Measurements from ENCODE around the gene FAAH2.
"Not testable (repeated sequence)": the region's sequence is repeated elsewhere in the genome, so short reads cannot be mapped to it uniquely, and the experiment has no call there.

FAAH2 gene

DNA sequence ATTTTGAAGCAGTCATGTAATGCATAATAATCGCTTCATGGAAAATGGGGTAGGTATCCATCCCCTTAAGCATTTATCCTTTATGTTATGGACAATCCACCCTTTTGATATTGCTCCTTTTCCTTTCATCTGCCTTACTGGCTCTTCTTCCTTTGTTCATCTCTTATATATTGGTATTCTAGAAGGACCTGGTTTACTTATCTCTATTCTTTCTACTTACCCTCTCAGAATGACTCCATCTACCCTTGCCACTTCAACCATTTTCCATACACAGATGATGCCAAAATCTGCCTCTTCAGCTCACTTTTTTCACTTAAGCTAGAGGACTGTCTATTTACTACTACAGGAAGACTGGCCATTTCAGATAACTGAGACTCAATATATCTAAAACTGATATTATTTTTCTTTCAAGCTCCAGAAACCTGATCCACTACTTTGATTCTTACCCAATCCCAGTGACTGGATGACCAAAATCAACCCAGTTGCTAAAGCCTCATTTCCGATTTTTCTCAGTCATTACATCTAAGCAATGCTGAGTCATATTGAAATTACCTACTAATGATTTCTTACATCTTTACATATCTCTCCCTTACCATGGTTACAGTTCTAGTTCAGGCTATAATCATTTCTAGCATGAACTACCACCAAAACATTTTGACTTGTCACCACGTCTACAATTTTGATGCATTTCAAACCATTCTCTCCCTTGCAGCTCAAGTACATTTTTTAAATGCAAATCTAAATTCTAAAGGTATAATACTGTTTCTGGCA is 93.7 kb downstream of the FAAH2 start:
- DNase-seq, result no peak

DNA sequence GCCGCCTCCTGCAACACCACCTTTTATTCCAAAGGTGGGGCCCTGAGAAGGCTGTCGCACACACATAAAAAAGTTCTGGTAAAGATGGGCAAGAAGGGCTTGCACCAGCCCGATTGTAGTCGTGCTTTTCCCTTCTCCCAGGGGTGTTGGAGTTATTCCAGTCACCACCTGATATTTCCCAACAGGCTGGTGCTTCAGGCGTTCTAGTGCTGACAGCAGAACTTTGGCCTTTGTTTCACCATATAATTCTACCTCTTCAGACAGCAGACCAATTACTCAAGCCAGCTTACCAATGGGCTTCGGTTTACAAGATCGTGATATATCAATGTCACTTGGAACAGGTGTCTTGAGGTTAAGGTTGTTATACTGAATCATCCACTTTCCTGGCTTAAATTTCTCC is 107.7 kb downstream of the FAAH2 start:
- DNase-seq, result not testable (repeated sequence)

DNA sequence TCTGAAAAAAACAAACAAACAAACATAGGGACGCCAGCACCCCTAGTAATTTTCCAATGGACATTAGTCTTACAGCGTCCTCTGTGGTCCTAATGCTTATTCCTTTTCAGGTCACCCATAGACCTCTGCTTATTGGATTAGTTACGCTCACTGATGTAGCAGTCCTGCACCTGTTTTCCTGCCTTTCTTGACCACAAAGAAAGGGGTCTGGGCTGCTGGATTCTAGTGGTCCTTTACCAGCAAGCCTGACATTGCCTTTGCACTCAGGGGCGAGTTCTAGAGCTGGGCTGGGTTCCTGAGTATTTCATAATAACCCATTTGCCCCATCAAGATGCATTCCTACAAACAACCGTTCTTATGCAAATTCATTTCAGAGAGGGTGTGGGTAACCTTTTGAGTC is 116.7 kb downstream of the FAAH2 start:
- DNase-seq, result not testable (repeated sequence)

DNA sequence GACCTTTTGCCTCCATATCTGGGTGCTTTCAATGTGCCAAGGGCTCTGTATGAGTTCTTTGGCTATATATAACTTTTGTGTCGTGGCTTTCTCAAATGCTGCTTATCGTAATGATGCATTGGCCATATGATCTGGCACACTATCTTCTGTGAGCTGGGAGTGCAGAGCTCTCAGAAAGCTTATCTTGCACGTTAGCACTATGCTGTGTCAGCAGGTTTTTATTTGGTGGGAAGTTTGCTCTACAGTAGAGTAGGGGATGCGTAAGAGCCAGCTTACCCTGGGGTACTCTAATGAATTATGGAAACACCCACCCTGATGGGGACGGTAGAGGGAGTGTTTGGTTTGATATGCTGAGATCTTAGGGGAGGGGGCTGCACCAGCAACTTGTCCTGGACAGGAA is 119.6 kb downstream of the FAAH2 start:
- DNase-seq, result no peak

DNA sequence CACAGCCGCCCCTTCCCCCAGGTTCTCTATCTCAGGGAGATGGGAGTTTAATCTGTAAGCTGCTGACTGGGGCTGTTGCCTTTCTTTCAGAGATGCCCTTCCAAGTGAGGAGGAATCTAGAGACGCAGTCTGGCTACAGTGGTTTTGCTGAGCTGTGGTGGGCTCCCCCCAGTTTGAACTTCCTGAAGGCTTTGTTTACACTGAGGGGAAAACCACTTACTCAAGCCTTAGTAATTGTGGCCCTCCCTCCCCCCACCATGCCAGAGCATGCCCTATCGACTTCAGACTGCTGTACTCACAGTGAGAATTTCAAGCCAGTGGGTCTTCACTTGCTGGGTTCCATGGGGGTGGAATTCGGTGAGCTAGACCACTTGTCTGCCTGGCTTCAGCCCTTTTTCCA is 131.3 kb downstream of the FAAH2 start:
- DNase-seq, result no peak

DNA sequence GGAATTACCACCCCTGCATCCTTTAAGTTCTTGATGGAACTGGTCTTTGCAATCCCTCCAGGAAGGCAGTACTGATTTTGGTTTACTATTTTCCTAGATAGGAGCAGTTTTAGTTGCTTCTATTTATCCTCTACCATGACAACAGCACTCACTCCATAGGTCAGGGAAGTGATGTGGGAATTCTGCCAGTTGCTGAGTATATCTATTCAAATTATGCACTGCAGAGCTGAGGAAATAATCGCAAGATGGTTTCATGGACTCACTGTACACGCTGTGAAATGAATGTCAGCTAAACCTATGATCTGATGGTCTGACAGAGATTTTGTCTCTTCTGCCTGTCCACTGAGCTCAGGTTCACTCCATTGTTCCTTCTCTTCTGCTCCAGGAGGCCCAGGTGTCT is 135.8 kb downstream of the FAAH2 start:
- DNase-seq, result no peak

DNA sequence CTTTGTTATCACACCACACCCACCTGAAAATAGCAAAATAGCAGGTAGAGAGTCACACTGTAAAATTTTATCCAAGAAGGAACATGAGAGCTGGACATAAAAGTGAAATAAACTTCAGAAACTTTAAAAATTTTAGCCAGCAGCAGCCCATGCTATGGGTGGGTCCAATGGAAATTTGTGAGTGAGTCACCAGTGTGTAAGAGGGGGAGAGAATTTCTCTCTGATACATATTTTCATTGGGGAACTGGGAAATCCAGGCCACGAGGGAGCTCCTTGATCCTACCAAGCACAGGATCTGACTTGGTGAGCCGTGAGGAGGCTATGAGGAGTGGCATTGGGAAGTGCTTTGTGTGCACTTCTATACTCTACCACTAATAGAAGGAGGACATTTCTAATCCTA is 136.3 kb downstream of the FAAH2 start:
- no peak for DNase-seq

DNA sequence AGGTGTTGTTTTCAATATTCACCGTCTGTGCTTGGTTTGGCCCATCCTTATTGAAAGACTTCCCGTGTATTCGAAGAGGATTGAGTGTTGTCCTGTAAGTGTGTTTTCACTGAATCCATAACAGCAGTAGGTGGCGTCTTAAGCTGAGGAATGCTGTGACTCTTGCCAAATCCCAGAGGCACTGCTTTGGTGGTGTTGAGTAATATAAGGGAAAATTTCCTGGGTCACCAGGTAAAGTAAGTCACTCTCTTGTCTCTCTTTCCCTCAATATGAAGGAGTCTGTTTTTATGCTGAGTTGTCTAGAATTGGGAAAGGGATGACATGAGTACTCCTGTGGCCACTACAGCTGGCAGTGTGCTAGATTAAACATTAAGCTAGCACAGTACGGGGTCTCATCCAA is 158.6 kb downstream of the FAAH2 start:
- DNase-seq, result no peak

DNA sequence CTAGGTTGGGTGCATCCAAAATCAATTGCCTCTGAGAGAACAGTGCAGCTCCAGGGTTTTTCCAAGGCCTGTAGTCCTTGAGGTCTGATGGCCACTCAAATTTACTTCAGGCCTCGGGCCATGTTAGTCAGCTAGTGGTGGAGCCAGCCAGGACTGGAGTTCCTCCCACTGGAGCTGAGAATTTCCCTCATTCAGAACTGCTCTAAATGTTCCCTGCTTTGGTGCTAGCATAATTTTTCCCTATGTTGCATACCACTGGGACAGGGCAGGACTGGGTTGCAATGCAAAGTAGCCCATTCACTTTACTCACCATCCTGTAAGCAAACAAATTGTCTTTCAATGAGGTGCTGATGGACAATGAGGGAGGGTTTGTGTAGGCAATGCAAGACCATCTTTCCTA is 159.3 kb downstream of the FAAH2 start:
- DNase-seq, result no peak

DNA sequence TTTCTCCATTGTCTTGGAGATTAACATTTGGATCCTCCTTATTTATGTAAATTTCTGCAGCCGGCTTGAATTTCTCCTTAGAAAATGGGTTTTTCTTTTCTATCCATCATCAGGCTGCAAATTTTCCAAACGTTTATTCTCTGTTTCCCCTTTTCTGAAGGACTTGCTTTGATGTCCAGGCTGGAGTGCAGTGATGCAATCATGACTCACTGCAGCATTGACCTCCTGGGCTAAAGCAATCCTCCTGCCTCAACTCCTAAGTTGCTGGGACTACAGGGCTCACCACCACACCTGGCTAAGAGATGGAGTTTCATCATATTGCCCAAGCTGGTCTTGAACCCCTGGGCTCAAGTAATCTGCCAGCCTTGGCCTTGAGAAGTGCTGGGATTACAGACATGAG is 161.3 kb downstream of the FAAH2 start:
- DNase-seq, result no peak

DNA sequence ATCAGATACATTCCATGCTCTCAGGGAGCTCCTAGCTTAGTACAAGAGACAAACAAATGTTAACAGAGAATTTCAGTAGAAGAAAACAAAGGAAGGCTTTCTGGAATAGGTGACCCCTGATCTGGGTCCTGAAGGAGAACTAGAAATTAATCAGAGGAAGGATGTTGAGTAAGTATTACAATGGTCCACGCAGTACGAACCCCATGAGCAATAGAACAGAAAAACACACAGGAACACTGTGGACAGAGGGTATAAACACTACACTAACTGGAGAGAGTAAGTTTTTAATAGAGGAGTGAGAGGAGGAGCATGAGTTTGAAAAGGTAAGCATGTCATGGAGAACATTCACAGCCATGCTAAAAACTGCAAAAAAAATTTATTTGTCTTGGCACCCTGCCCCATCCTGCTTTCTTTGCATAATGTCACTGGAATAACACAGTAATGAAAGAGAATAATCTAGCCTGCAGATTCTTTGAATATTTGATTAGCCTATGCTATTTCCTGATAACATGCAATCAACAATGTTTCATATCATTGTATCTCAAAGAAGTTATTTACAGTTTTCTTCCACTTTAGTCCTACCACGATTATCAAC is 165.0 kb downstream of the FAAH2 start:
- DNase-seq, result no peak

DNA sequence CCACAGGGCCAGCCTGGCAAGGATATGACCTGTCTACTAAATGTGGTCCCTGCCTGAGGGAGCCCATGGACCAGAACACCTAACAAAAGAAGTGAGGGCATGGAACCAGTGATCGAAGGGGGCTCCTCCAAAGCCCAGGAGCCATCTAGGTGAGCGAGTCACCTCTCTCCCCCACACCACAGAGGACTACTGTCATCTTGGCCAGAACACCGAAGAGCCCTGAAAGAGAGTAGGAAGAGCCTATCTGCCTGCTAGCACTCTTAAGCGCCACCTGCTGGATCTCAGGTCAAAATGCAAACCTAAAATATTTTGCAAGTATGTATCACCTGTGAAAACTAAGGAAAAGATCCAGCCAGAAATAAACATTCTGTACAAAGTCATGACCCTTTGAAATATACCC is 167.4 kb downstream of the FAAH2 start:
- DNase-seq, result no peak

DNA sequence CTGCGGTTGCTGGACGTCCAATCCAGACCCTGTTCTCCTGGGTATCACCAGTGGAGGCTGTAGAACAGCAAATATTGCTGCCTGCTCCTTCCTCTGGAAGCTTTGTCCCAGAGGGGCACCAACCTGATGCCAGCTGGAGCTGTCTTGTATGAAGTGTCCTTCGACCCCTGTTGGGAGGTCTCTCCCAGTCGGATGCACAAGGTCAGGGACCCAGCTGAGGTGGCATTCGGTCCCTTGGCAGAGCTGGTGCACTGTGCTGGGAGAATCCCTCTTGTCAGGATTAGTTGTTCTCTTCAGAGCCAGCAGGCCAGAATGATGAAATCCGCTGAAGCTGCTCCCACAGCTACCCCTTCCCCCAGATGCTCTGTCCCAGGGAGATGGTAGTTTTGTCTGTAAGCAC is 195.0 kb downstream of the FAAH2 start:
- no peak for DNase-seq

DNA sequence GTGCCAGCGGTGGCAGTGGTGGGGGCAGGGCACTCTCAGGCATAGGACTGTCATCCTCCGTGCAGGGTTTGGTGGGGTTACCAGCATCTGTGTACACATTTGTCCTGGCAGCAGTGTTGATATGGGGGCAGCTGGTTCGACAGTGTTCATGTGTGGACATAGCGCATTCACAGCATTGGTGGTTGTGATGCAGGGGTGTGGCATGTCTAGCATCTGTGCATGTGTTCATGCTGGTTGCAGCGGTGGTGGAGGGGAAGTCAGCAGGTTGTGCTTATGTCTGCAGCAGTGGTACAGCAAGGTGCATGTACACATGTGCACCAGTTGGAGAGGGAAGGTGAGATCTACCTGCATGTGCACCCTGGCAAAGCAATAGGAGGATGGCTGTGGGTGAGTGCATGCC is 230.0 kb downstream of the FAAH2 start:
- no peak for DNase-seq

DNA sequence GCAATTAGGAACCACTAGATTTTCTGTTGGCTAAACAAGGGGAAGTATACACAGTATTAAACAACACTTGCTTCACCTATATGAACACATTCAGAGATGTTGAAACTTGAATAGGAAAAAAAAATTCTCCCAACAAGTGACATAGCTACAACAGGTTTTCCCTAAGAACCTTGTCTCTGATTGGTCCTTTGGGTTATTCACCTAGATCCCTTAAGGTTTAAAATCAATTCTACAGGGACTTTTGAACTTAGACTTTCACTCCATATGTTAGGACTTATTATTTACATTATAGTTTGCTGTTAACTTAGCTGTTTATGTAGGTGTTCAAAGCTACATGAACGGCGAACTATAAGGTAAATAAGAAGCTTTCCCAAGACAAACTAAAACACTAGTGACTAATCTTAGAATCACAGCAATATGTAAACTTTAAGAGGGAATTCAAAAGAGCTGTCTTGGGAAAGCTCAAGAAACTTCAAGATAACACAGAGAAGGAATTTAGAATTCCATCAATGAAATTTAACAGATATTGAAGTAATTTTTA is 233.1 kb downstream of the FAAH2 start:
- DNase-seq, result no peak

DNA sequence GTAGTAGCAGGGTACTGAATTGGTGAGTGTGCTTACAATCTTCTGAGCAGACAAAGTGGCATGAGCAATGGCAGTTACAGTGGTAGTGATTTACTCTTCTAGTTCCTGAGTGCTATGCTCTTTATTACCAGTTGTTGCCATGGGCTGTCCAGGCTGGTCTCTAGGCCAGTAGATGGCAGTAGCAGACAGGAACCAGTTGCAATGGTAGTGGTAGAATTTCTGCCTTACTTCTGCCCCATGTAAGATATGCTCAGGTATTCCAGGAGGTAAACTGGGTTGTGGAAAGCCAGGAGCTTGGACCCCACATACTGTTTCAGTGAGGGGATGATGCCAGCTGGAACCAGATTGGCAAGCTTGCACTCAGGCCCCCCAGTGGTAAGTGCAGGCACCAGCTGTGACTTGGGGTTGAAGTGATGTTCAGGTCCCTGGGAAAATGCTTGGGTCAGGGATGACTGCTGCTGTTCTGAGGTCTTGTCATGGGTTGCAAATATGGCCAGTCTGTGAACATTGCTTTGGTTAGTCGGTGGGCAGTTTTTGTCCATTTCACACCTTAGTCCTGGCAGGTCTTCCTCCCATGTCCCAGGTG is 242.3 kb downstream of the FAAH2 start:
- DNase-seq, result no peak
